ENCODE measurements around the gene ENOPH1.

Gene ENOPH1

GRCh38 chr4:82491251-82491960 is 61.0 kb downstream of the ENOPH1 start:
- H3K4me3 ChIP-seq (replicated peaks; ENCODE audit: low read depth, low read length), result no peak overlapping the region
- no peak for DNase-seq (ENCODE audit: extremely low read depth, low read depth)
- TF ChIP-seq CTCF (IDR thresholded peaks at IDR 0.05; ENCODE audit: low read depth, low read length, missing control alignments), result no peak

- DNase-seq (ENCODE audit: extremely low read depth, low read depth), result no peak
- H3K4me3 ChIP-seq (replicated peaks; ENCODE audit: low read depth, low read length), result no peak overlapping the region
- TF ChIP-seq CTCF (IDR thresholded peaks at IDR 0.05; ENCODE audit: low read depth, low read length, missing control alignments), result no peak
Measured at GRCh38 chr4:82493721-82494425, 63.5 kb downstream of the ENOPH1 start.

- H3K4me3 ChIP-seq (replicated peaks; ENCODE audit: low read depth, low read length), result no peak overlapping the region
- TF ChIP-seq CTCF (IDR thresholded peaks at IDR 0.05; ENCODE audit: low read depth, low read length, missing control alignments), result no peak
- no peak for DNase-seq (ENCODE audit: extremely low read depth, low read depth)
Measured at GRCh38 chr4:82495666-82496065, 65.3 kb downstream of the ENOPH1 start.

GRCh38 chr4:82496349-82496748 is 66.0 kb downstream of the ENOPH1 start:
- no peak for DNase-seq (ENCODE audit: extremely low read depth, low read depth)
- TF ChIP-seq CTCF (IDR thresholded peaks at IDR 0.05; ENCODE audit: low read depth, low read length, missing control alignments), result no peak
- H3K4me3 ChIP-seq (replicated peaks; ENCODE audit: low read depth, low read length), result no peak overlapping the region

GRCh38 chr4:82499738-82500434 is 69.5 kb downstream of the ENOPH1 start:
- no peak for DNase-seq (ENCODE audit: extremely low read depth, low read depth)
- no peak overlapping the region for H3K4me3 ChIP-seq (replicated peaks; ENCODE audit: low read depth, low read length)
- no peak for TF ChIP-seq CTCF (IDR thresholded peaks at IDR 0.05; ENCODE audit: low read depth, low read length, missing control alignments)

GRCh38 chr4:82500435-82501153 is 70.2 kb downstream of the ENOPH1 start:
- H3K4me3 ChIP-seq (replicated peaks; ENCODE audit: low read depth, low read length), result no peak overlapping the region
- DNase-seq (ENCODE audit: extremely low read depth, low read depth), result no peak
- no peak for TF ChIP-seq CTCF (IDR thresholded peaks at IDR 0.05; ENCODE audit: low read depth, low read length, missing control alignments)
